Gastrocnemius medialis (tissue), 4 donors: Measurements from ENCODE around the gene PRRT4.

Experiments used
- POLR2A ChIP-seq, 2 donors: fragments of 450-650 bp; IDR thresholded peaks; one replicate each; pipeline ENCODE4 v1.6.1; 2017; ENCODE audit warnings: antibody characterized with exemption in 2 of 2, mild to moderate bottlenecking in 2 of 2, moderate library complexity in 2 of 2
- TF ChIP-seq, protein P1 (sequence below), 5 experiments: fragments of 450-650 bp in 3 of 5; fragments of 200-600 bp in 2 of 5; sonication (generic) in 2 of 5; IDR thresholded peaks in 4 of 5; conservative IDR thresholded peaks in 1 of 5; 1 replicate in 4 of 5; 2 replicates in 1 of 5; pipeline ENCODE4 v1.5.1; 2016 to 2019; ENCODE audit warnings: antibody characterized with exemption in 5 of 5, mild to moderate bottlenecking in 3 of 5, moderate library complexity in 3 of 5

DNA sequence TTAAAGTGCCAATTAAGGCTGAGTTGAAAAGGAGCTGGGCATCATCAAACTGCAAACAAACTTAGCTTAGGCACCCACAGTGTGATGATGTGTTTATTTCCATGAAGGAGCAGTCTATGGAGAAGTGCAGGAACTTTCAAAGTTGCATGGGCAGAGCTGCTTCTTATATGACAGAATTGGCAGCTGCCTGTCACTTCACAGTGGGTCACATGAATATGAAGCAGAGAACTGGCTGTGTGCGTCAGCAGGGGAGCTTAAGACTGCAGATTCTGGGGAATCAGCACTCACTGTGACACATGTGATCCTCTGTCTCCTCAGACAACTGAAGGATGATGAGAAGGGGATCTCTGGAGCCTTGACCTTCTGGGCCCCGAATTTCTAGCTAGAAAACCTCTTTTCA is 54.4 kb downstream of the PRRT4 start:
- TF ChIP-seq, protein P1, sequence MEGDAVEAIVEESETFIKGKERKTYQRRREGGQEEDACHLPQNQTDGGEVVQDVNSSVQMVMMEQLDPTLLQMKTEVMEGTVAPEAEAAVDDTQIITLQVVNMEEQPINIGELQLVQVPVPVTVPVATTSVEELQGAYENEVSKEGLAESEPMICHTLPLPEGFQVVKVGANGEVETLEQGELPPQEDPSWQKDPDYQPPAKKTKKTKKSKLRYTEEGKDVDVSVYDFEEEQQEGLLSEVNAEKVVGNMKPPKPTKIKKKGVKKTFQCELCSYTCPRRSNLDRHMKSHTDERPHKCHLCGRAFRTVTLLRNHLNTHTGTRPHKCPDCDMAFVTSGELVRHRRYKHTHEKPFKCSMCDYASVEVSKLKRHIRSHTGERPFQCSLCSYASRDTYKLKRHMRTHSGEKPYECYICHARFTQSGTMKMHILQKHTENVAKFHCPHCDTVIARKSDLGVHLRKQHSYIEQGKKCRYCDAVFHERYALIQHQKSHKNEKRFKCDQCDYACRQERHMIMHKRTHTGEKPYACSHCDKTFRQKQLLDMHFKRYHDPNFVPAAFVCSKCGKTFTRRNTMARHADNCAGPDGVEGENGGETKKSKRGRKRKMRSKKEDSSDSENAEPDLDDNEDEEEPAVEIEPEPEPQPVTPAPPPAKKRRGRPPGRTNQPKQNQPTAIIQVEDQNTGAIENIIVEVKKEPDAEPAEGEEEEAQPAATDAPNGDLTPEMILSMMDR (IDR thresholded peaks at IDR 0.05 in 4 of 5, conservative IDR thresholded peaks at IDR 0.05 in 1 of 5) = no peak
- TF ChIP-seq POLR2A (IDR thresholded peaks at IDR 0.05) = no peak
